Endothelial cell of umbilical vein (primary cell): ENCODE data around the gene TAMALIN. TPM values are rescaled to one million over a fixed set of nuclear protein-coding genes. Genes with fewer than 3 reads are reported as not detected.

Experiments
- BruUV-seq: library from RNA; stranded (reverse); fragments of 400-500 nt; replicated peaks from 2 replicates; lab custom pipeline; 2021; lab: Mats Ljungman, UMichigan
- CTCF ChIA-PET: fragments of 300-600, 350-600 bp; sonication (Branson Sonifier 250); formaldehyde crosslinking; loops from one replicate; lab custom pipeline; 2021; ENCODE audit warnings: antibody characterized with exemption, inconsistent platforms; lab: Charles Lee
- POLR2A ChIA-PET: fragments of 300-600, 350-600 bp; sonication (Branson Sonifier 250); formaldehyde crosslinking; loops from one replicate; lab custom pipeline; 2021; ENCODE audit warnings: antibody characterized with exemption, inconsistent platforms; lab: Charles Lee
- DNase-seq: peaks from one replicate; pipeline ENCODE4 v3.0.0-alpha.2; 2011; ENCODE audit warnings: low read depth, low spot score
- FAIRE-seq: peaks from 2 replicates; lab custom pipeline; 2011; peaks lifted over from hg19 to GRCh38; lab: Jason Lieb, UNC
- H2AFZ ChIP-seq: 2 replicates; pipeline ENCODE4 v1.6.0; 2012; ENCODE audit warnings: low read depth, low read length, control low read depth, inconsistent platforms
- H3K27ac ChIP-seq: 2 replicates; pipeline ENCODE4 v1.5.1; 2011; ENCODE audit warnings: low read depth, mild to moderate bottlenecking, control low read depth, low read length, moderate library complexity; ENCODE audit not compliant: insufficient read depth
- H3K27me3 ChIP-seq, 2 experiments: 2 replicates each; pipeline versions ENCODE4 v1.6.0 to v1.6.1; 2011; ENCODE audit warnings: low read length in 2 of 2, mixed read lengths in 1 of 2; ENCODE audit not compliant: control insufficient read depth in 2 of 2, insufficient read depth in 2 of 2
- H3K36me3 ChIP-seq, 2 experiments: 2 replicates in 1 of 2; 3 replicates in 1 of 2; pipeline ENCODE4 v1.5.1; 2011; ENCODE audit warnings: low read length in 2 of 2, mild to moderate bottlenecking in 1 of 2, moderate library complexity in 1 of 2; ENCODE audit not compliant: control insufficient read depth in 2 of 2, insufficient read depth in 2 of 2; ENCODE audit errors: extremely low read depth in 1 of 2
- H3K4me1 ChIP-seq: 3 replicates; pipeline ENCODE4 v1.5.1; 2011; ENCODE audit warnings: mild to moderate bottlenecking, low read length; ENCODE audit not compliant: control insufficient read depth, insufficient read depth; ENCODE audit errors: extremely low read depth
- H3K4me2 ChIP-seq: 2 replicates; pipeline ENCODE4 v1.6.1; 2011; ENCODE audit warnings: low read length, control low read depth, mixed read lengths; ENCODE audit not compliant: insufficient read depth
- H3K4me3 ChIP-seq, 3 experiments: fragments of 200-600 bp in 1 of 3; sonication (generic), shearing (Covaris generic) in 1 of 3; replicated peaks in 1 of 3; 2 replicates each; pipeline ENCODE4 v1.5.1; 2011 to 2016; ENCODE audit warnings: control low read depth in 3 of 3, low read length in 3 of 3, mild to moderate bottlenecking in 2 of 3, inconsistent platforms in 1 of 3, low read depth in 1 of 3, moderate library complexity in 1 of 3; ENCODE audit not compliant: insufficient read depth in 1 of 3
- H3K79me2 ChIP-seq: 2 replicates; pipeline ENCODE4 v1.6.0; 2012; ENCODE audit warnings: low read length, inconsistent platforms; ENCODE audit not compliant: control insufficient read depth, insufficient read depth
- H3K9ac ChIP-seq: replicated peaks from 2 replicates; pipeline ENCODE3; 2011; ENCODE audit warnings: low read length, control low read depth; ENCODE audit not compliant: insufficient read depth; ENCODE audit errors: extremely low read depth
- H3K9me1 ChIP-seq: replicated peaks from 3 replicates; pipeline ENCODE4 v1.6.0; 2011; ENCODE audit warnings: mild to moderate bottlenecking, low read length; ENCODE audit not compliant: control insufficient read depth, insufficient read depth; ENCODE audit errors: extremely low read depth
- H3K9me3 ChIP-seq: replicated peaks from 2 replicates; pipeline ENCODE4 v1.5.1; 2012; ENCODE audit warnings: low read length, inconsistent platforms; ENCODE audit not compliant: control insufficient read depth, insufficient read depth
- H4K20me1 ChIP-seq: replicated peaks from 2 replicates; pipeline ENCODE3; 2011; ENCODE audit warnings: mild to moderate bottlenecking, low read length; ENCODE audit not compliant: control insufficient read depth, insufficient read depth; ENCODE audit errors: extremely low read depth
- EZH2 ChIP-seq: IDR thresholded peaks from 2 replicates; pipeline ENCODE4 v1.6.1; 2012; ENCODE audit warnings: borderline replicate concordance, low read depth, mild to moderate bottlenecking, moderate library complexity, low read length, inconsistent platforms; ENCODE audit not compliant: severe bottlenecking
- FOS ChIP-seq: IDR thresholded peaks from 2 replicates; pipeline ENCODE4 v1.6.1; 2011; ENCODE audit warnings: mild to moderate bottlenecking, low read length, moderate library complexity, borderline replicate concordance; ENCODE audit not compliant: insufficient read depth
- GATA2 ChIP-seq: IDR thresholded peaks from 2 replicates; pipeline ENCODE4 v1.7.0; 2011; ENCODE audit warnings: low read depth, mild to moderate bottlenecking, moderate library complexity, mixed read lengths, low read length; ENCODE audit not compliant: insufficient read length, insufficient read depth
- JUN ChIP-seq: IDR thresholded peaks from 2 replicates; pipeline ENCODE4 v1.6.1; 2011; ENCODE audit warnings: borderline replicate concordance, low read depth; ENCODE audit not compliant: insufficient read length, insufficient read depth
- MAX ChIP-seq: IDR thresholded peaks from 2 replicates; pipeline ENCODE4 v1.6.1; 2011; ENCODE audit not compliant: insufficient read depth, insufficient read length
- MYC ChIP-seq: IDR thresholded peaks from one replicate; pipeline ENCODE4 v1.6.1; 2011; ENCODE audit warnings: mild to moderate bottlenecking, low read depth, low read length
- POLR2A ChIP-seq: IDR thresholded peaks from 2 replicates; pipeline ENCODE4 v1.6.1; 2012; ENCODE audit warnings: low read depth, mild to moderate bottlenecking, control low read depth, low read length
- POLR2AphosphoS5 ChIP-seq: IDR thresholded peaks from 2 replicates; pipeline ENCODE4 v1.6.1; 2012; ENCODE audit warnings: low read depth, mild to moderate bottlenecking, control low read depth, low read length, moderate library complexity; ENCODE audit not compliant: insufficient read depth
- dilution Hi-C: fragments of 300-500 bp; cut with MboI; formaldehyde crosslinking; loops from one replicate; pipeline ENCODE4 v1.15.0; 2019; ENCODE audit warnings: low sequenced_read_pairs; ENCODE audit not compliant: extremely low pct_ligation_motif_present
- intact Hi-C: fragments of 100-400 bp; cut with micrococcal nuclease; formaldehyde crosslinking; loops from one replicate; pipeline ENCODE4 v1.10.0; 2022
- polyA plus RNA-seq, 4 experiments: library from polyadenylated mRNA; depleted of rRNA in 3 of 4; stranded (reverse) in 3 of 4; unstranded in 1 of 4; fragments of >200 nt; gene quantifications; 2 replicates each; pipeline versions ENCODE4 v1.2.1 to v1.2.3, GENCODE V29; 2011 to 2012; ENCODE audit warnings: missing spikeins in 1 of 4
- total RNA-seq: library from RNA; stranded (reverse); gene quantifications from 2 replicates; pipeline ENCODE4 v1.2.3, GENCODE V29; 2021

TAMALIN gene
- total and polyA plus RNA-seq, 2 donors (not counting 3 experiments of a cell fraction or from before 2014, with no cell fraction given): 53.3 to 87.5 TPM

DNA sequence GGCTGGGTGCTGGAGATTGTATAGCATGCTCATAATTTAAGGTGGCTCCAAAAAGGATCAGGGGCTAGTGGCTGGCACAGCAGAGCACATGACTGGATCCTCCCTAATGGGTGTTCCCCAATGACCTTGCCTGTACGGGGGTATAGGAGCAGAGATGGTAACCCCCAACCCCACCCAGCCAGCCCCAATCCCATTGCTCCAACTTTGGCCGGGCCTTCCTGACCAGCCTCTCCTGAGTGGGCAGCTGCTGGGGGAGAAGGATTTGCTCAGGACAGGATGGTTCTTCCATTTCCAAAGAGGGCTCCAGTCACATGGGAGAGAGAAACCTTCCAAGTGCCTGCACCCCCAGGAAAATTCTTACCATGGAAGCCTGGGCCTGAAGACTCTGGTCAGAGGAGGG, 29.2 kb downstream of the TAMALIN start:
- POLR2A ChIA-PET: no interaction called here
- Histone ChIP-seq H4K20me1 (no peaks in the 10 kb centered on the region), H3K4me3 (no peak overlapping the region), H3K9me1 (no peaks in the 10 kb centered on the region), H3K9me3 (no peaks in the 10 kb centered on the region), H2AFZ (no peak overlapping the region), H3K9ac (no peak overlapping the region), H3K36me3 (no peaks in the 10 kb centered on the region), H3K4me1 (peaks cover 26% of the 10 kb centered on the region), H3K79me2 (no peaks in the 10 kb centered on the region), H3K27ac (no peak overlapping the region), H3K4me2 (no peak overlapping the region), H3K27me3 (no peaks in the 10 kb centered on the region)
- intact Hi-C loops (no loop called here), dilution Hi-C loops (no loop called here)
- DNase-seq (no peak), FAIRE-seq (no peak)
- TF ChIP-seq MAX: no peak
- no peak for TF ChIP-seq MYC
- no peak for TF ChIP-seq POLR2AphosphoS5
- TF ChIP-seq GATA2: no peak
- TF ChIP-seq EZH2: no peak
- no peak for TF ChIP-seq FOS
- no peak for TF ChIP-seq POLR2A
- TF ChIP-seq JUN: no peak
- no TSS peak for BruUV-seq
- CTCF ChIA-PET: interaction anchor here (1.4 to 1.5 kb wide), 2 partner anchors 15 to 33 kb away, joined by 4 to 5 read pairs; partner anchors contain the start of gene NR4A1
